Right atrium auricular region (tissue), 2 donors: ENCODE data around the gene GNAO1. TPM values are rescaled to one million over a fixed set of nuclear protein-coding genes. Genes with fewer than 3 reads are reported as not detected.

ENCODE experiments used
- DNase-seq: peaks from one replicate; pipeline ENCODE4 v3.0.0-alpha.2; 2019; ENCODE audit warnings: low spot score
- H3K27ac ChIP-seq, 2 donors: fragments of 200-600 bp; sonication (generic); 1 replicate in 1 of 2; 2 replicates in 1 of 2; pipeline ENCODE4 v1.5.1; 2016 to 2019
- H3K27me3 ChIP-seq, 2 donors: fragments of 200-600 bp; sonication (generic); one replicate each; pipeline versions ENCODE4 v1.5.1 to v1.6.0; 2017 to 2019
- H3K36me3 ChIP-seq: fragments of 200-600 bp; sonication (generic); one replicate; pipeline ENCODE4 v1.5.1; 2016
- H3K4me1 ChIP-seq, 2 donors: fragments of 200-600 bp; sonication (generic); one replicate each; pipeline versions ENCODE4 v1.5.1 to v1.6.0; 2017 to 2019
- H3K4me3 ChIP-seq, 2 donors: fragments of 200-600 bp; sonication (generic); 1 replicate in 1 of 2; 2 replicates in 1 of 2; pipeline ENCODE4 v1.5.1; 2017 to 2019; ENCODE audit warnings: mild to moderate bottlenecking in 1 of 2, moderate library complexity in 1 of 2
- H3K9me3 ChIP-seq, 2 donors: fragments of 200-600 bp; sonication (generic); one replicate each; pipeline ENCODE4 v1.5.1; 2019
- total RNA-seq, 2 donors: library from RNA; depleted of rRNA; stranded (reverse); fragments of >200 nt; gene quantifications; one replicate each; pipeline ENCODE4 v1.1.0, GENCODE V29; 2016
- TF ChIP-seq, protein P1 (sequence below), 2 donors: fragments of 200-600 bp; sonication (generic); IDR thresholded peaks; one replicate each; pipeline ENCODE4 v1.5.1; 2019; ENCODE audit warnings: antibody characterized with exemption in 2 of 2

GNAO1 gene
- total RNA-seq, 2 donors from 2014 or later: 43.1 to 54.8 TPM

DNA sequence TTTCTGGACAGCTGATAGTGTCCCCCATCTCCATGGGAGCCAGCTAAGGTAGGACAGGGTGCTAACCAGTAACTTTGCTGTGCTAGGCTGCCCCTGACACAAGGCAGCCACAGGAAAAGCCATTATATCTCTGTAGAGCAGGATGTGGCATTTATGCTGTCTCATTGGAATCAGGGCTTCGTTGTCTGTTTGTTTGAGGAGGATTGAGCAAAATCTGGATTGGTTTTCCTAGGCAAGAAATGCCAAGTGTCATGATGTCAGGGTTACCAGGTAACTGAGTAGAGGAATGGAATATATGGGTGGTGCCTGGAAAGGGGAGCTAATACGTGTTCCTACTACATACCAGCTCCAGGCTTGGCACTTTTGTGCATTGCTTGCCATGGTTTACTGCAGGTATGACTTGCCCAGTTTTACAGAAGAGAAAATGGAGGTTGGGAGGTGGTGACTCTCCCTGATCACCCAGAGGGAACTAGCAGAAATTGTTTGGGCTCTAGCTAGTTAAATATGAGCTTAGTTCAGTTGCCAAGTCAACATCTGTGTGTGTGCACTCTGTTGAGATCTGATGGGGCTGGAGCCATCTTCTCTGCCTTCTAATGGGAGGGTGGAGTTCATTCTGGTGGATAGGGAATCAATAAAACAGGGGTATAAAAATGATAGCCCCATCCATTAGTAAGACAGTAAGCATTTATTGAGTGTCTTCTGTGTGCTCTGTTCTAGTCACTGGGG, 33.9 kb downstream of the GNAO1 start:
- Histone ChIP-seq H3K27ac (no peak overlapping the region), H3K27me3 (no peaks in the 10 kb centered on the region), H3K36me3 (no peaks in the 10 kb centered on the region), H3K9me3 (no peaks in the 10 kb centered on the region), H3K4me3 (no peak overlapping the region), H3K4me1 (peaks cover 0 to 42% of the 10 kb centered on the region in 2 donors)
- TF ChIP-seq, protein P1, sequence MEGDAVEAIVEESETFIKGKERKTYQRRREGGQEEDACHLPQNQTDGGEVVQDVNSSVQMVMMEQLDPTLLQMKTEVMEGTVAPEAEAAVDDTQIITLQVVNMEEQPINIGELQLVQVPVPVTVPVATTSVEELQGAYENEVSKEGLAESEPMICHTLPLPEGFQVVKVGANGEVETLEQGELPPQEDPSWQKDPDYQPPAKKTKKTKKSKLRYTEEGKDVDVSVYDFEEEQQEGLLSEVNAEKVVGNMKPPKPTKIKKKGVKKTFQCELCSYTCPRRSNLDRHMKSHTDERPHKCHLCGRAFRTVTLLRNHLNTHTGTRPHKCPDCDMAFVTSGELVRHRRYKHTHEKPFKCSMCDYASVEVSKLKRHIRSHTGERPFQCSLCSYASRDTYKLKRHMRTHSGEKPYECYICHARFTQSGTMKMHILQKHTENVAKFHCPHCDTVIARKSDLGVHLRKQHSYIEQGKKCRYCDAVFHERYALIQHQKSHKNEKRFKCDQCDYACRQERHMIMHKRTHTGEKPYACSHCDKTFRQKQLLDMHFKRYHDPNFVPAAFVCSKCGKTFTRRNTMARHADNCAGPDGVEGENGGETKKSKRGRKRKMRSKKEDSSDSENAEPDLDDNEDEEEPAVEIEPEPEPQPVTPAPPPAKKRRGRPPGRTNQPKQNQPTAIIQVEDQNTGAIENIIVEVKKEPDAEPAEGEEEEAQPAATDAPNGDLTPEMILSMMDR (IDR thresholded peaks at IDR 0.05): no peak
- no peak for DNase-seq

DNA sequence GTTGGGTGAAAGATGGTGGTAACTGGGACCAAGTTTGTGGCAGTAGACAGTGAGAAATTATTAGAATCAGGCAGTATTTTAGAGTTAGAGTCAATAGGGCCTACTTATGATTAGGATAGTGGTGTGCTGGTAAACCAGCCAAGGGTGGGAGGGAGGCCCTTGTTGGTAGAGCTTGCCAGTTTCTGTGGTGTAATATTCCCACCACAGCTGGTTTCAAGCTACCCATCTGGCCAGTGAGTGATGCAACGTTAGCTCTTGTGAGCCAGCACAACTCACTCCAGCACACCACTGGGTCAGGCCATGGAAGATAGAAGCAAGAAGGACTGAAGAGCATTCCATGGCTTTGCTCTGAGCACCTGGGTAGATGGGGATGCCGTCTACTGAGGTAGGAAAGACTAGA, 34.9 kb downstream of the GNAO1 start:
- Histone ChIP-seq H3K36me3 (no peaks in the 10 kb centered on the region), H3K9me3 (no peaks in the 10 kb centered on the region), H3K4me1 (peaks cover 0 to 42% of the 10 kb centered on the region in 2 donors), H3K4me3 (no peak overlapping the region), H3K27ac (no peak overlapping the region), H3K27me3 (no peaks in the 10 kb centered on the region)
- TF ChIP-seq, protein P1 (IDR thresholded peaks at IDR 0.05): no peak
- DNase-seq: peak; percentile 75

DNA sequence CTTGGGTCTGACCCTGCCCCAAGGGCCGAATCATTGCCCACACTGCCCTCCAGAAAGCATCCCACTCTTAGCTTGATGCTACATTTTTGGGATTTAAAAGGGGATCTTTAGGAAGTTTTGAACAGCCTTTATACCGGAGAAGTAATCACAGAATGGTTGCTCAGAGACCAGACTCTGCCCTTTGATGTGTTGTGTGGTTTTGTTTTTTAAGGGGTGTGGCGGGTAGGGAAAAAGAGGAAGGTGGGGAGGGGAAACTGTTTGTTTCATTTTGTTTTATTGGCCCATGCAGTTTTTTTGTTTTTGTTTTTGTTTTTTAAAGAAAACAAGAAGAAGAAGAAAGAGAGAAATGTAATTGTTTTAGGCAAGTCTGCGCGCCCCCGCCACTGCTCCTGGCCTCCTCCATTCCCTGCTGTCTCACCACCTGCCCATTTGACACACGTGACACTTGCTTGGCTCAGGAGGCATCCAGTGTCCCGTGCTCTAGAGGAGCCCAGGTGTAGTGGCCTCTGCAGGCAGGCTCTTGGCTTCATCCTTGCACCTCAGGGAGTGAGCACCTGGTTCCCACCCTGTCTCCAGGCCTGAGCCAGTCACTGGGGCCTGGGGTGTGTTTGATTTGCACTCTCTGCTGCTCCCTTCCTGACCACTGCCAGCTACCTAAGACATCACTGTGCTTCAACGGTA, 35.7 kb downstream of the GNAO1 start:
- Histone ChIP-seq H3K4me3 (no peak overlapping the region), H3K4me1 (peaks cover 0 to 42% of the 10 kb centered on the region in 2 donors), H3K36me3 (no peaks in the 10 kb centered on the region)

DNA sequence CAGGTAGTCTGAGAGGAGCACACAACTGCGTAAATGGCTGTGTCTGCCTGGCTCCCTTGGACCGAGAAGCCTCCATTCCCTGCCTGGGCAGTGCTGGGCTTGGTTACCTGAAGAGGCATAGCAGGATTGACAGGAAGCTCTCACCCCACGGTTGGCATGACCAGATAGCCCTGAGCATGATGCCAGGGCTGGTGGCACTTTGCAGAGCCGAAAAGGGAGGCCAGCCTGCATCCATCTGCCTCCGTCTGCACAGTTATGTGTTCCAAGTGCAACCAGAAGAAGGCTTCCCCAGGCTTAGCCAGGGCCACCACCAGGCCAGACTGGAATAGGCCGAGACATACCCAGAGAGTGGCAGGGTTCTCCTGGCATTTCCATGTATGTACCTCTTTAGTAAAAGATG, 36.6 kb downstream of the GNAO1 start:
- no peaks in the 10 kb centered on the region for H3K36me3 ChIP-seq
- TF ChIP-seq, protein P1 (IDR thresholded peaks at IDR 0.05): no peak
- H3K4me1 ChIP-seq: peaks cover 0 to 35% of the 10 kb centered on the region in 2 donors
- no peak overlapping the region for H3K27ac ChIP-seq
- no peaks in the 10 kb centered on the region for H3K27me3 ChIP-seq
- H3K9me3 ChIP-seq: no peaks in the 10 kb centered on the region
- no peak for DNase-seq
- no peak overlapping the region for H3K4me3 ChIP-seq

More for the DNA sequence above, 35.7 kb downstream of the GNAO1 start:
- H3K9me3 ChIP-seq: no peaks in the 10 kb centered on the region
- no peaks in the 10 kb centered on the region for H3K27me3 ChIP-seq
- H3K27ac ChIP-seq: no peak overlapping the region
- TF ChIP-seq, protein P1 (IDR thresholded peaks at IDR 0.05): no peak
- no peak for DNase-seq

DNA sequence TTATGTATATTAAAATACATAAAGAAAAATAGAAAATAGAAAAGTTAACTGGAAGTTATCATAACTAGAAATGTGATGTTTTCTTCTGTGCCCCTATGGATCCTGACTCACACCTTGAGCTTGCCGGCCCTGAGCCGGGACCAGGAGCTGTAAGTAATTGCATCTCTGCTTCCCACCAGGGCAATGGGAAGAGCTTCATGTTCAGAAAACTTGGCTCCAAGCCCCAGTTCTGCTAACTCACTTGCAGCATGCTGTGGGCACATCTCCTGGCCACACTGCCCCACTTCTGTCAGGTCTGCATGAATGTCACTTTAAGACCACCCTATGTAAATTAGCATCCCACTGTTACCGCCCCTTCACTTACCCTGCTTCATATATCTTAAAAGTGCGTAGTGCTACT, 37.2 kb downstream of the GNAO1 start:
- Histone ChIP-seq H3K27ac (no peak overlapping the region), H3K9me3 (no peaks in the 10 kb centered on the region), H3K4me3 (no peak overlapping the region), H3K4me1 (peaks cover 0 to 33% of the 10 kb centered on the region in 2 donors), H3K36me3 (no peaks in the 10 kb centered on the region), H3K27me3 (no peaks in the 10 kb centered on the region)
- TF ChIP-seq, protein P1 (IDR thresholded peaks at IDR 0.05): no peak
- DNase-seq: no peak
